Mucosa of descending colon (tissue), 3 donors: ENCODE results near the gene CCL2. TPM values are rescaled to one million over a fixed set of nuclear protein-coding genes. Genes with fewer than 3 reads are reported as not detected.

Source experiments
- ATAC-seq: fragments of 200-7000 bp; cut with Tn5 transposase; one replicate; pipeline ENCODE4 v1.9.1; 2020; ENCODE audit warnings: mild to moderate bottlenecking, moderate library complexity
- DNase-seq, 3 donors: peaks; one replicate each; pipeline ENCODE4 v3.0.0-alpha.2; 2020
- H3K36me3 ChIP-seq: fragments of 200-600 bp; one replicate; pipeline ENCODE4 v1.8.0; 2021; ENCODE audit warnings: low read depth, mild to moderate bottlenecking
- H3K4me1 ChIP-seq: fragments of 200-600 bp; one replicate; pipeline ENCODE4 v1.8.0; 2021; ENCODE audit warnings: low read depth, mild to moderate bottlenecking
- H3K4me3 ChIP-seq: fragments of 200-600 bp; one replicate; pipeline ENCODE4 v1.8.0; 2021; ENCODE audit warnings: mild to moderate bottlenecking
- H3K9me3 ChIP-seq: fragments of 200-600 bp; one replicate; pipeline ENCODE4 v1.8.0; 2021; ENCODE audit warnings: mild to moderate bottlenecking
- intact Hi-C, 2 donors: fragments of 100-400 bp; cut with DNase I in 1 of 2; cut with micrococcal nuclease in 1 of 2; formaldehyde crosslinking; loops; one replicate each; pipeline versions ENCODE4 v1.11.0 to v1.11.1; 2022; cut with DNase I, micrococcal nuclease
- total RNA-seq, 3 donors: library from RNA; stranded (reverse); fragmentation: NEBNext Ultra II Directional in 2 of 3; extraction: Animal tissue kit (Norgen Biotek cat#: 25700) in 2 of 3; gene quantifications; one replicate each; pipeline versions ENCODE4 v1.2.1 to v1.2.4, GENCODE V29; 2021 to 2023
- TF ChIP-seq, protein P1 (sequence below): fragments of 200-600 bp; IDR thresholded peaks from one replicate; pipeline ENCODE4 v1.8.0; 2022; ENCODE audit warnings: antibody characterized with exemption, mild to moderate bottlenecking
- donor health status: DM: no; HTN: no; CAD: no; lungs with moderate emphysema.
- donor health status: DM: no; HTN: no; CAD: no.
- donor health status: DM: no; HTN: yes; CAD: no.

Gene CCL2
- total RNA-seq, 3 donors from 2014 or later, result 7.1 to 65.6 (median 39.7) TPM

DNA sequence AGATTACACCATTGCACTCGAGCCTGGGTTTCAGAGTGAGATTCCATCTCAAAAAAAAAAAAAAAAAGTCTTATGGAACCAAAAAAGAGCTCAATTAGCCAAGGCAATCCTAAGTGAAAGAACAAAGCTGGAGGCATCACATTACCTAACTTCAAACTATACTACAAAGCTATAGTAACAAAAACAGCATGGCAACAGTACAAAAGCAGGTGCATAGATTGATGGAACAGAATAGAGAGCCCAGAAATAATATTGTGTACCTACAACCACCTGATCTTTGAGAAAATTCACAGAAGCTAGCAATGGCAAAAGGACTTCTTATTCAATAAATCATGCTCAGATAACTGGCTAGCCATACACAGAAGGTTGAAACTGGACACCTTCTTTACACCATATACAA lies 24.7 kb upstream of the CCL2 start:
- TF ChIP-seq, protein P1, sequence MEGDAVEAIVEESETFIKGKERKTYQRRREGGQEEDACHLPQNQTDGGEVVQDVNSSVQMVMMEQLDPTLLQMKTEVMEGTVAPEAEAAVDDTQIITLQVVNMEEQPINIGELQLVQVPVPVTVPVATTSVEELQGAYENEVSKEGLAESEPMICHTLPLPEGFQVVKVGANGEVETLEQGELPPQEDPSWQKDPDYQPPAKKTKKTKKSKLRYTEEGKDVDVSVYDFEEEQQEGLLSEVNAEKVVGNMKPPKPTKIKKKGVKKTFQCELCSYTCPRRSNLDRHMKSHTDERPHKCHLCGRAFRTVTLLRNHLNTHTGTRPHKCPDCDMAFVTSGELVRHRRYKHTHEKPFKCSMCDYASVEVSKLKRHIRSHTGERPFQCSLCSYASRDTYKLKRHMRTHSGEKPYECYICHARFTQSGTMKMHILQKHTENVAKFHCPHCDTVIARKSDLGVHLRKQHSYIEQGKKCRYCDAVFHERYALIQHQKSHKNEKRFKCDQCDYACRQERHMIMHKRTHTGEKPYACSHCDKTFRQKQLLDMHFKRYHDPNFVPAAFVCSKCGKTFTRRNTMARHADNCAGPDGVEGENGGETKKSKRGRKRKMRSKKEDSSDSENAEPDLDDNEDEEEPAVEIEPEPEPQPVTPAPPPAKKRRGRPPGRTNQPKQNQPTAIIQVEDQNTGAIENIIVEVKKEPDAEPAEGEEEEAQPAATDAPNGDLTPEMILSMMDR, result no peak
- no peaks in the 10 kb centered on the region for H3K36me3 ChIP-seq
- ATAC-seq (no peak), DNase-seq (no peak)
- no peak overlapping the region for H3K4me3 ChIP-seq
- H3K4me1 ChIP-seq, result no peaks in the 10 kb centered on the region
- intact Hi-C loops, result no loop called here
- peaks cover 6% of the 10 kb centered on the region for H3K9me3 ChIP-seq

DNA sequence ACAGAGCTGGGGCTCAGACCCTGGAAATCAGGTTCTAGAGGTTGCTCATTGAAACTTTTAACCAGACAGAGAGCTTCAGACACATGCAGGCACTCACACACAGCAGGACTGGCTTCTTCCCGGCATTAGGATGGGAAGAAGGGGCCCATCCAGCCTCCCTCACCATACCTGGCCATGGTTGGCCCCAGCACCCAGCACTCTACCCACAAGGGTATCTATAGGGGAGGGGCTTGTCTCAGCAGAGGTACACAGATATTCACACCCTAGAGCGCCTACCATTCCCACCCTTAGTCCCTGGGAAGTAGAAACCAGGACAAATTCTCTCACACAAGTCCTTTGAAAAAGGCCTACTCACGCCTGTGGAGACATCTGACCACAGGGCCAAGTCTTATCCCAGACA lies 20.5 kb upstream of the CCL2 start:
- Histone ChIP-seq H3K36me3 (no peaks in the 10 kb centered on the region), H3K9me3 (peaks cover 6% of the 10 kb centered on the region), H3K4me3 (no peak overlapping the region), H3K4me1 (no peaks in the 10 kb centered on the region)
- intact Hi-C loops, result no loop called here
- TF ChIP-seq, protein P1, result no peak
- no peak for ATAC-seq
- no peak for DNase-seq

DNA sequence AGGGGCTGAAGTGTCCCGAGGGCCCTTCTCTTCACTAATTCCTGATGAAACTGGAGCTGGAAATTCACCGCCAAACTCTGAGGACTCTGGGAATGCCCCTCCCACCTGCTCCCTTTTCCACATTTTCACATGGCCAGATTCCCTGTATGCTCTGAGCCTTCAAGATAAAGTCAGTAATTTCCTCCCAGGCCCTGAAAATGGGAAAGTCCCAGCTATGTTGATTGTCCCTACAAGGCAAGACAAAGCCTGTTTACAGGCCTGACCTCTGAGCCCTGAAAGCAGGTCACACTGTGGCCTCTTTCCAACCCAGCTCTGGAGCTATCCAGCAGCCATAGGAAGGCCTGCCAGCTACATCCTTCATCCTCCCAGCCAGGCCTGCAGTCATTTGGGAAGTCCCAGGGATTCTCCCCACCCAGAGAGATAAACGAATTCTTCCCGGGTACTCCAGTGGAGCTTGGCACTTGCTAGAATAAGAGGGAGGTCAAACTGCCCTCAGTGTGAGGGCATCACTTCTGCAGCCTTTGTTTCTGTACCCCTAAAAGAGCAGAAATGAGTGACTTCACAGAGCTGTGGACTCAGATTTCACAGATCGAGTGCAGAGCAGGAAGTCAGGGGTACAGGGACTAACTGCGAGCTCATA lies 19.6 kb upstream of the CCL2 start:
- TF ChIP-seq, protein P1, result no peak
- H3K36me3 ChIP-seq, result no peaks in the 10 kb centered on the region
- H3K9me3 ChIP-seq, result no peaks in the 10 kb centered on the region
- DNase-seq, result peak in 1 of 3 donors; percentile 55
- ATAC-seq, result peak; percentile 80
- intact Hi-C loops, result no loop called here
- H3K4me1 ChIP-seq, result no peaks in the 10 kb centered on the region
- no peak overlapping the region for H3K4me3 ChIP-seq

DNA sequence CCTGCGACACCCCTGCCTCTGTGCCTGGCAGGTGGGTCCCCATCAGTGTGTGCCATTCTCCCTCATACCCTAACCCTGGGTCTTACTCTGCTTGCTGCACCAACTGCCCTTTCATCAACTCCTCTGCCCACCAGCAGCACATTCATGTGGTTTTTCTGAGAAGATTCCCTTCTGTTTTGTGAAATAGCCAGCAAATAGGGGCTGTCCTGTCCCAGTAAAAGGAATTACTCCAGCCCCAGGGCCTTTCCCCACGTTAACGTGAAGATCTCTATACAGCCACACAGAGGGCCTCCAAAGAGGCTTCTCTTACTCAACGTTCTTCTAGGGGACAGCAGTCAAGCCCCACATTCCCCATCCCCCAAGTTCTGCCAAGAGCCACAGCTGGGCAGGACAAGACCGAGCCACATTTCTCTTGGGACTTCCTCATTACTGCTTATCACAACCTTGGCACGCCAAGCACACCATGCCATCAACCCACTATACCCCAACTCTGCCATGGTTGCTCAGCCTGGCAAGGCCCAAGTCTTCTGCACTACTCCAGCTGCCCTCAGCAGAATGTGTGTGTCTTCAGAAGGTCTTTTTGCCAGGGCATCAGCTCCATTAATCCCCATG lies 18.7 kb upstream of the CCL2 start:
- TF ChIP-seq, protein P1, result no peak
- H3K4me3 ChIP-seq, result no peak overlapping the region
- DNase-seq (no peak), ATAC-seq (no peak)
- H3K36me3 ChIP-seq, result no peaks in the 10 kb centered on the region
- H3K4me1 ChIP-seq, result no peaks in the 10 kb centered on the region
- H3K9me3 ChIP-seq, result no peaks in the 10 kb centered on the region
- intact Hi-C loops, result no loop called here

DNA sequence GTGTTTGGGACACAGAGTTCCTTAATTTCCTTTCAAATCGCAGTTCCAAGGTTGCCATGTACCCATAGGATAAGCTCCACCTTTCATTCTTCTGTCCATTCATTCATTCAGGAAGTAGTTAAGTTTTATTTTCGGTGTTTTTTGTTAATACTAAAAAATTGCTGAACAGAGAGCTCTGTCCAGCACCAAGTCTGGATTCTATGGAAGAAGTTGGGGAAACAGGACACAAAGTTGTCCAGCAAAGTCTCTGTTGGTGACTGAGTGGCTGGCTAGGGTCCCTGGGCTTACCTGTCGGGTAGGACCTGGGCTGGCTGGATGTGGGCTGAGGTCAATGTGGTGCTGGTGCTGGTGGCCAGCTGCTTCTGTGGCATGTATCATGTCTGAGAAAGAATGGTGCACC lies 17.6 kb upstream of the CCL2 start:
- H3K9me3 ChIP-seq, result no peaks in the 10 kb centered on the region
- DNase-seq (no peak), ATAC-seq (no peak)
- H3K36me3 ChIP-seq, result no peaks in the 10 kb centered on the region
- TF ChIP-seq, protein P1, result no peak
- intact Hi-C loops, result no loop called here
- H3K4me1 ChIP-seq, result no peaks in the 10 kb centered on the region
- no peak overlapping the region for H3K4me3 ChIP-seq
